GM18907 (cell line): ENCODE results near the gene PLXND1.
"Not testable (repeated sequence)": the region's sequence is repeated elsewhere in the genome, so short reads cannot be mapped to it uniquely, and the experiment has no call there.

Experiments
- ATAC-seq: cut with Tn5 transposase; IDR thresholded peaks from one replicate; pipeline ENCODE4 v1.9.1; 2021; ENCODE audit warnings: mild to moderate bottlenecking, moderate library complexity; ENCODE audit not compliant: unreplicated experiment

Gene PLXND1

DNA sequence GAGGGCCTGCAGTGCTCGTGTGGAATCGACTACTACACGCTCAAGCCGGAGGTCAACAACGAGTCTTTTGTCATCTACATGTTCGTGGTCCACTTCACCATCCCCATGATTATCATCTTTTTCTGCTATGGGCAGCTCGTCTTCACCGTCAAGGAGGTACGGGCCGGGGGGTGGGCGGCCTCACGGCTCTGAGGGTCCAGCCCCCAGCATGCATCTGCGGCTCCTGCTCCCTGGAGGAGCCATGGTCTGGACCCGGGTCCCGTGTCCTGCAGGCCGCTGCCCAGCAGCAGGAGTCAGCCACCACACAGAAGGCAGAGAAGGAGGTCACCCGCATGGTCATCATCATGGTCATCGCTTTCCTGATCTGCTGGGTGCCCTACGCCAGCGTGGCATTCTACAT is 74.2 kb downstream of the PLXND1 start:
- ATAC-seq = no peak

DNA sequence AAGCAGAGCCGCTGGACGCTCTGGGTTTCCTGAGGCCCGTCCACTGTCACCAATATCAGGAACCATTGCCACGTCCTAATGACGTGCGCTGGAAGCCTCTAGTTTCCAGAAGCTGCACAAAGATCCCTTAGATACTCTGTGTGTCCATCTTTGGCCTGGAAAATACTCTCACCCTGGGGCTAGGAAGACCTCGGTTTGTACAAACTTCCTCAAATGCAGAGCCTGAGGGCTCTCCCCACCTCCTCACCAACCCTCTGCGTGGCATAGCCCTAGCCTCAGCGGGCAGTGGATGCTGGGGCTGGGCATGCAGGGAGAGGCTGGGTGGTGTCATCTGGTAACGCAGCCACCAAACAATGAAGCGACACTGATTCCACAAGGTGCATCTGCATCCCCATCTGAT is 74.8 kb downstream of the PLXND1 start:
- ATAC-seq = no peak

DNA sequence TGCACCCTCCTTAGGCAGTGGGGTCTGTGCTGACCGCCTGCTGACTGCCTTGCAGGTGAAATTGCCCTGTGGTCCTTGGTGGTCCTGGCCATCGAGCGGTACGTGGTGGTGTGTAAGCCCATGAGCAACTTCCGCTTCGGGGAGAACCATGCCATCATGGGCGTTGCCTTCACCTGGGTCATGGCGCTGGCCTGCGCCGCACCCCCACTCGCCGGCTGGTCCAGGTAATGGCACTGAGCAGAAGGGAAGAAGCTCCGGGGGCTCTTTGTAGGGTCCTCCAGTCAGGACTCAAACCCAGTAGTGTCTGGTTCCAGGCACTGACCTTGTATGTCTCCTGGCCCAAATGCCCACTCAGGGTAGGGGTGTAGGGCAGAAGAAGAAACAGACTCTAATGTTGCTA is 75.7 kb downstream of the PLXND1 start:
- ATAC-seq = no peak

DNA sequence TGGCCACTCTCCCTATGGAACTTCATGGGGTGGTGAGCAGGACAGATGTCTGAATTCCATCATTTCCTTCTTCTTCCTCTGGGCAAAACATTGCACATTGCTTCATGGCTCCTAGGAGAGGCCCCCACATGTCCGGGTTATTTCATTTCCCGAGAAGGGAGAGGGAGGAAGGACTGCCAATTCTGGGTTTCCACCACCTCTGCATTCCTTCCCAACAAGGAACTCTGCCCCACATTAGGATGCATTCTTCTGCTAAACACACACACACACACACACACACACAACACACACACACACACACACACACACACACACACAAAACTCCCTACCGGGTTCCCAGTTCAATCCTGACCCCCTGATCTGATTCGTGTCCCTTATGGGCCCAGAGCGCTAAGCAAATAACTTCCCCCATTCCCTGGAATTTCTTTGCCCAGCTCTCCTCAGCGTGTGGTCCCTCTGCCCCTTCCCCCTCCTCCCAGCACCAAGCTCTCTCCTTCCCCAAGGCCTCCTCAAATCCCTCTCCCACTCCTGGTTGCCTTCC is 76.2 kb downstream of the PLXND1 start:
- ATAC-seq = no peak

DNA sequence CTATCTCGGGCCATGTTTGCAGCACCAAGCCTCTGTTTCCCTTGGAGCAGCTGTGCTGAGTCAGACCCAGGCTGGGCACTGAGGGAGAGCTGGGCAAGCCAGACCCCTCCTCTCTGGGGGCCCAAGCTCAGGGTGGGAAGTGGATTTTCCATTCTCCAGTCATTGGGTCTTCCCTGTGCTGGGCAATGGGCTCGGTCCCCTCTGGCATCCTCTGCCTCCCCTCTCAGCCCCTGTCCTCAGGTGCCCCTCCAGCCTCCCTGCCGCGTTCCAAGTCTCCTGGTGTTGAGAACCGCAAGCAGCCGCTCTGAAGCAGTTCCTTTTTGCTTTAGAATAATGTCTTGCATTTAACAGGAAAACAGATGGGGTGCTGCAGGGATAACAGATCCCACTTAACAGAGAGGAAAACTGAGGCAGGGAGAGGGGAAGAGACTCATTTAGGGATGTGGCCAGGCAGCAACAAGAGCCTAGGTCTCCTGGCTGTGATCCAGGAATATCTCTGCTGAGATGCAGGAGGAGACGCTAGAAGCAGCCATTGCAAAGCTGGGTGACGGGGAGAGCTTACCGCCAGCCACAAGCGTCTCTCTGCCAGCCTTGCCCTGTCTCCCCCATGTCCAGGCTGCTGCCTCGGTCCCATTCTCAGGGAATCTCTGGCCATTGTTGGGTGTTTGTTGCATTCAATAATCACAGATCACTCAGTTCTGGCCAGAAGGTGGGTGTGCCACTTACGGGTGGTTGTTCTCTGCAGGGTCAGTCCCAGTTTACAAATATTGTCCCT is 76.9 kb downstream of the PLXND1 start:
- no peak for ATAC-seq

DNA sequence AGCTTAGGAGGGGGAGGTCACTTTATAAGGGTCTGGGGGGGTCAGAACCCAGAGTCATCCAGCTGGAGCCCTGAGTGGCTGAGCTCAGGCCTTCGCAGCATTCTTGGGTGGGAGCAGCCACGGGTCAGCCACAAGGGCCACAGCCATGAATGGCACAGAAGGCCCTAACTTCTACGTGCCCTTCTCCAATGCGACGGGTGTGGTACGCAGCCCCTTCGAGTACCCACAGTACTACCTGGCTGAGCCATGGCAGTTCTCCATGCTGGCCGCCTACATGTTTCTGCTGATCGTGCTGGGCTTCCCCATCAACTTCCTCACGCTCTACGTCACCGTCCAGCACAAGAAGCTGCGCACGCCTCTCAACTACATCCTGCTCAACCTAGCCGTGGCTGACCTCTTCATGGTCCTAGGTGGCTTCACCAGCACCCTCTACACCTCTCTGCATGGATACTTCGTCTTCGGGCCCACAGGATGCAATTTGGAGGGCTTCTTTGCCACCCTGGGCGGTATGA is 77.8 kb downstream of the PLXND1 start, which contains the start of gene RHO:
Gene RHO, plus strand, starts transcription at position 51 of the 512 bp plus-strand sequence. Its CDS starts 95 bp downstream, at position 146.
- no peak for ATAC-seq

DNA sequence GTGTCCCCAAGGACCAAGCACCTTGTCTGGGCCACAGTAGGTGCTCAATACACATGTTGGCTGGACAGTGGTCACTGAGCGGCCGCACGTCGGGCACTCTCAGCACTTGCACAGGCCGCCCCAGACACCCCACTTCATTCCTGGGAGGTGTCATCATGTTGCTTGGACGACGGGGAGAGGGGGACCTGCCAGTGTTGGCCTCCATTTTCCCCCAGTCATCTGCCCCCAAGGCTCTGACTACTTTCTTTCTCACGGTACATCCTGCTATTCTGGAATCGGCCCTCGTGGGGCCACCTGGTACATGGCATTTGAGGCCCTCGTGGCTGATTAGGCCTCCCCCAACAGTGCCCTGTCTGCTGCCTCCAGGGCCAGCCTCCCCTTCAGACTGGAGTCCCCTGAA is 79.2 kb downstream of the PLXND1 start:
- no peak for ATAC-seq

DNA sequence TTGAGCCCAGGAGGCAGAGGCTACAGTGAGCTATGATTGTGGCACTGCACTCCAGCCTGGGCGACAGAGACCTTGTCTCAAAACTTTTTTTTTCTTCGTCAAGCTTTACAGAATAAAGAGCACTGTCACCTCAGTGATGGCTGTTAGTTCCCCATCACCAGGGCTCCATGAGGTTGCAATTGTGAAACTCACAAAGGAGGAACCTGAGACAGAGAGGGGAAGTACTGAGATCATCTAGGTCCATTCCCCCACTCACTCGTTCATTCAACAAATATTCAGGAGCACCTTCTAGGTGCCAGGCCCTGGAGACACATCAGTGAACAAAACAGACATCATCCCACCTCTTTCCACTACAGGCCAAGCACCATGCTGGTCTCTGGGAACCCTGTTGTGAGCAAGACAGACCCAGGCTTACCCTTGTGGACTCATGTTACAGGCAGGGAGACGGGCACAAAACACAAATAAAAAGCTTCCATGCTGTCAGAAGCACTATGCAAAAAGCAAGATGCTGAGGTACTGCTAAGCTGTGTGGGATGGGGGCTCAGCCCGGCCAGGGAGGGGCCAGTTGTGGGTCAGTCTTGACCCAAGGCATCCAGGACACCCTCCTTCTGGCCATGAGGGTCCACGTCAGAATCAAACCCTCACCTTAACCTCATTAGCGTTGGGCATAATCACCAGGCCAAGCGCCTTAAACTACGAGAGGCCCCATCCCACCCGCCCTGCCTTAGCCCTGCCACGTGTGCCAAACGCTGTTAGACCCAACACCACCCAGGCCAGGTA is 80.2 kb downstream of the PLXND1 start:
- ATAC-seq = peak; percentile 83

DNA sequence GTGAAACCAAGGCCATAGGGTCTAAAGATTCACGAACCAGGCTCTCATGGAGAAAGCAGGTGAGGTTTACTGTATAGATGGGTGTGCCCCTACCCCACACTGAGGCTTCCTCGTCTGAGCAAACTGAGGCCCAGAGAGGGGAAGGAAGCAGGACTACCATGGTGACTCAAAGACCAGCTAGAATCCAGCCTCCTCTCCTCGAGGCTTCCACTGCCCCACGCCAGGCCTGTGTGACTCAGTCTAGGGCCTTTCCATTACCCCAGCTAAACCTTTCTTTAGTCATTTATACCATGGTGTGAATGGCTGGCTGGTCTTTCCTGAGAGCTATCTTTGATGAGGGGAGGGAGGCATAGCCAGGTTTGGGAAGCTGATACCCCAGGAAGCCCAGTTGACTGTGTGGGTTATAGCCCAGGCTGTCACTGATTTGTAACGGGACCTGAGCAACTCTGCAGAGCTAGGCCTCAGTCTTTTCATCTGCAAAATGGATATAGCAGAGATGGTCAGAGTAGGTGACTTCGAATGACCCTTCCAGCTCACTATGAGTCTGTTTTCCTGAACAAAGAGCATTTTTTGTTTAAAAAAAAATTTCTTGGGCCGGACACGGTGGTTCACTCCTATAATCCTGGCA is 81.0 kb downstream of the PLXND1 start:
- no peak for ATAC-seq

DNA sequence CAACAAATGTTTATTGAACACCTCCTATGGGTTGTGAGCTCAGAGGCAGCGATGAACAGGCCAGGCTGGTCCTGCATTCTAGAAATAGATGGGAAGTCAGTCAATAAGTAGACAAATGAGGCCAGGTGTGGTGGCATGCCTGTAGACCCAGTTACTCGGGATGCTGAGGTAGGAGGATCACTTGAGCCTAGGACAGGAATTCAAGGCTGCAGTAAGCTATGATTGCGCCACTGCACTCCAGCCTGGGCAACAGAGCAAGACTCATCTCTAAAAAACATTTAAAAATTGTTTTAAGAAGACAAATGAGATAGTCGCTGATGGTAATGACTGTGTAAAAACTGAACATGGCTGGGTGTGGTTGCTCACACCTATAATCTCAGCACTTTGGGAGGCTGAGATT is 82.4 kb downstream of the PLXND1 start:
- no peak for ATAC-seq

DNA sequence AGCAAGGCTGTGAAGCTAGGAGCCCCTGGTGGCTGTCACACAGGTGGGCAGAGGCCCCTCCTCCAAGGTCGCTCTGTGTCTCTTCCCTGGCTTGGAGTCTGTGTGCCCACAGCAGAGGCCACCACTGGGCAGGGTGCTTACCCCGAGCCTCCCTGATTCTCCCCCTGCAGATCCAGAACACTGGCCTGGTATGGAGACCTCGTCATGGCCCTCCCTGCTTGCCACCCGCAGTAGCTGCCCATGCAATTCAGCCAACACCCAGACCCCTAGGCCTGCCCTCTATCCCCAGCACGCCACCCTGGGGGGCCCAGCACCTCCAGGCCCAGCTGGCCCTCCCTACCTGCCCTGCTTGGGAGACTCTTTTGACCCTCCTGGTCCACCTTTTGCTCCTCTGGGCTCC is 83.5 kb downstream of the PLXND1 start:
- ATAC-seq = no peak

DNA sequence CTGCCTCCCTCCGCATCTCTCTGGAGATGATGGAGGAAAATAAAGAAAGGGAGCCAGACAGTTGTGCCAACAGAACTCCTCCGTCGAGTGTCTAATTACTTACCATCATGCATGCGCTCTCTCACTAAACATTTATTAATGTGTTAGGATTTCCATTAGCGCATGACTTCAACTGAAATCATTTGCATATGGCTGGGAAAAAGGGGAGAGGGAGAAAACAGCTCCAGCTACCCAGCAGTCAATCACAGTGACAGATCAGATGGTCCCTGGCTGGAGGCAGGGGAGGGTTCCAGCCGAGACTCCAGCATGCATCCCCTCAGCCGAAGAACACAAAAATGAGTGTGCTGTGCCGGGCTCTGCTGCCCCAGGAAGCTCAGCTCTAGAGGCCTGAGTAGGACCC is 84.9 kb downstream of the PLXND1 start:
- ATAC-seq = no peak

DNA sequence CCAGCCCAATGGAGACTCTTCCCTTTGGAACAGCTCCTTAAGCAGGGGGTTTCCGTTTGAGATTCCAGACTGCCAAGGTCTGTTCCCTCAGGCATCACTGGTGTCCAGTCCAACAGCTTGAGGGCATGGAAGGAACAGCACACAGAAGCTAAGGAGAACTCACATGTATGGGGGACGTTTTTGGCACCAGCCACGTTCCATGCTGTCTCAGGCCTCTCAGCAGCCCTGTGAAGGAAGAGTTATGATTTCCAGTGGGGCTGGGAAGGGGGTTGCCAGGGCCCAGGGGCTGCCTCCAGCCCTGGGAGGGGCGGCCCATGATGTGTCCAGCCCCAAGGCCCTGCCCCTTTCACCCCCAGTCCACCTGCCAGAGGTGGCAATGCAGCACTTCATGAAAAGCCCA is 85.5 kb downstream of the PLXND1 start:
- no peak for ATAC-seq

DNA sequence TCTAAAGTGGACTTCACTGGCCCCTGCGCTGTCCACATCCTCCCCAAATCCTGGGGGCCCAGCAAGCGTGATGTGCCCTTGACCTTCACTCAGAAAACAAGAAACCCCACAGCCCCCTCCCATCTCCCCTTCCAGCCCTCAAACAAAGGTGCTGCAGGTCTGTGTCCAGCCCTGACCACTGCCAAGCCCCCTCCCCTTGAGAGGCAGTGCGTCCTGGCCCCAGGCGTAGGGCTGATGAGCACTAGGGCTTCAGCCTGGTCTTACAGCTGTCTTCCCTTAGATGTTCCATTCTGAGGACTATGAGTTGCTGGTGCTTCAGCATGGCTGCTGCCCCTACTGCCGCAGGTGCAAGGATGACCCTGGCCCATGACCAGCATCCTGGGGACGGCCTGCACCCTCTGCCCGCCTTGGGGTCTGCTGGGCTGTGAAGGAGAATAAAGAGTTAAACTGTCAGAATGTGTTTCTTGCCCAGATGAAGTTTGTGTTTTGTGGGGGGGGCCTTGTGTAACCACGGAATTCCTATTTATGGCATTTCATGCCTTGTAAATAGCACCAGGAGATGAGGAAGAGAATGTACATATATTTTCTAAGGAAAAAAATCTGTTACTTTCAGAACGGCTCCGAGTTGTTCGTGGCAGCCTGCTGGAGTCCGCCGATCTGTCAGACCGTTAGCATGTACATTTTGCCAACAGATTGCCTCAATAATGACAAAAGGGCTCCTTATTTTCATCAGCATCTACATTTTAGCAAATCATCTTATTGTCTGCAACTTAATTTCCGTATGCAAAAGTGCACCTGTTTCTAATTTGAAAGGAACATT is 86.4 kb downstream of the PLXND1 start:
- no peak for ATAC-seq

DNA sequence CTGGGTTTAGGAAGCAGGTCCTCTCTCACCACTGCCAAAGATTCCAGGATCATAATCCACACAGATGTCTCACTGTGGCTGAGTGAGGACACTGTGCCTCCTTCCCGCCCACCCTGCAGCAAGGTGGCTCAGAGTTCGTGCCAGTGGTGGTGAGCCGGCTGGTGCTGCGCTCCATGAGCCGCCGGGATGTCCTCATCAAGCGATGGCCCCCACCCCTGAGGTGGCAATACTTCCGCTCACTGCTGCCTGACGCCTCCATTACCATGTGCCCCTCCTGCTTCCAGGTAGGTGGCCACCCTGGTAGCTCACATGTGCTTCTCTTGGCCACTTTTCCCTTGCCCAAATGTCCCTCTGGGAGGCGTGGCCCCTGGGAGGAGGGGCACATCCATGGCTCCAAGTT is 87.0 kb downstream of the PLXND1 start:
- ATAC-seq = no peak

DNA sequence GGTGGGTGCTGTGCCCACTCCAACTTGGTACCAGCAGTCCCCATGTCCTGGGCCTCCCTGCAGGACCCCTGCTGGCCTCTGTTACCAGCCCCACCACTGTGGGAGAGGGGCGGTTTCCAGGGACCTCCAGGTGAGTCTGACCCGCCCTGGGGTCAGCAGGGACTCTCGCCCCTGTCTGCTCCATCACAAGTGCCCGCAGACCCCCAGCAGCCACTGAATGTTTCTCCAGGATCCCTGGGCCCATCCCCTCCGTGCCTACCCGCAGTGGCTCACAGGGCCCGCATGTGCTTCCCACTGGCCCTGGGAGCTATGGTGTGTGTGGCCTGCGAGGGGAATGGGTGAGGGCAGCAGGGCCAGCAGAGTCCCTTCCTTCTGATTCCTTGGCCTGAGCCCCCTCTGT is 87.9 kb downstream of the PLXND1 start:
- ATAC-seq = no peak

DNA sequence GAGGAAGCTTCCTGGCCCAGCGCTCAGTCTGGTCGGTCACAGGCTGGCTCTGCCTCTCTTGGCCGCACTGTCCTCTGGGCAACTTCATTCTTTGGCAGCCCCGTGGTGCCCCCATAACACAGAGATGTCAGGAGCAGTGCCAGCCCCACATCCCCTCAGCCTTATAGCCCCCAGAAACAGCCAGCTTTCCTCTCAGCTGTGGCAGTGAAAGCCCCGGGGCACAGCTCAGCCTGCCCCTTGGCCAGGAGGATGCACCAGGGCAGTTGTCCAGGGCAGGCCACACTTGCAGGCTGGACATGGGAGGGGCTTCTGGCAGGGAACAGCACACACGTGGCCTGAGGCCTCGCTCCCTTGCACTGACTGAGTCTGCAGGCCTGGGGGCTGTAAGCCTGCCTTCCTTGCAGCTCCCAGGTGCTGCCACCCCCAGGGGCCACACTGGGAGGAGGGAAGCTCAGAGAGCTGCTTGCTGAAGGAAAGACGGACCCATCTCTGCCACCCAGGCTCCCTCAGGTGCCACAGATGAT is 88.4 kb downstream of the PLXND1 start:
- no peak for ATAC-seq

DNA sequence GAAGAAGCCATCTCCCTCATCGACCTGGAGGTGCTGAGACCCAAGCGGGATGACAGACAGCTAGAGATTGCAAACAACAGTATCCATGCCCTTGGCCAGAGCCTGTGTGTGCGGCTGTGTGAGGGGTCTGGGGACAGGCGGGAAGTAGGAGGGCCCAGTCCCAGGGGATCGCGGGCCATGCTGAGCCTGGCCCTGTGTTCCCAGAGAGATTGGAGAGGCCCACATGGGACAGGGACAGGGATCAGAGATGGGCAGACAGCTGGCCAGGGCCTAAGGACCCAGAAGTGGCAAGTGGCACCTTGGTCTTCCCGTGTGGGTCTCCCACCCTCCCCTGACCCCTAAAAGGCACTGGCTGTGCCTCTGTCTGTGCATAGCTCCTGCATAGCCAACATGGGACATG is 89.0 kb downstream of the PLXND1 start:
- no peak for ATAC-seq

DNA sequence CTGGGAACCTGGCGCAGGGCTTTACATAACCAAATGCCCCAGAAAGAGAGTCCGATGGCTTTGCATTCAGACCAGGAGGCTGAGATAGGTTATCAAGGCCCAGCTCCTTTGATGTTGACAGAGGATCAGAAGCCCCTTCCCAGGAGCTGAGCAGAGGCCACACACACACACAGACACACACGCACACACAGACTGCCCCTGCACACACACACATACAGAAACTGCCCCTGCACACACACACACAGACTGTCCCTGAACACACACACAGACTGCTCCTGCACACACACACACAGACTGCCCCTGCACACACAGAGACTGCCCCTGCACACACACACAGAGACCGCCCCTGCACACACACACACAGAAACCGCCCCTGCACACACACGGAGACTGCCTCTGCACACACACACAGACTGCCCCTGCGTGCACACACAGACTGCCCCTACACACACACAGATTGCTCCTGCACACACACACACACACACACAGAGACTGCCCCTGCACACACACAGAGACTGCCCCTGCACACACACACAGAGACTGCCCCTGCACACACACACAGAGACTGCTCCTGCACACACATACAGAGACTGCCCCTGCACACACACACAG is 90.5 kb downstream of the PLXND1 start:
- ATAC-seq = not testable (repeated sequence)
